ENCODE measurements around the gene MCM3AP. TPM values are rescaled to one million over a fixed set of nuclear protein-coding genes. Genes with fewer than 3 reads are reported as not detected.

The MCM3AP gene
- total RNA-seq, 1 experiment from 2014 or later: 88.4 TPM

DNA sequence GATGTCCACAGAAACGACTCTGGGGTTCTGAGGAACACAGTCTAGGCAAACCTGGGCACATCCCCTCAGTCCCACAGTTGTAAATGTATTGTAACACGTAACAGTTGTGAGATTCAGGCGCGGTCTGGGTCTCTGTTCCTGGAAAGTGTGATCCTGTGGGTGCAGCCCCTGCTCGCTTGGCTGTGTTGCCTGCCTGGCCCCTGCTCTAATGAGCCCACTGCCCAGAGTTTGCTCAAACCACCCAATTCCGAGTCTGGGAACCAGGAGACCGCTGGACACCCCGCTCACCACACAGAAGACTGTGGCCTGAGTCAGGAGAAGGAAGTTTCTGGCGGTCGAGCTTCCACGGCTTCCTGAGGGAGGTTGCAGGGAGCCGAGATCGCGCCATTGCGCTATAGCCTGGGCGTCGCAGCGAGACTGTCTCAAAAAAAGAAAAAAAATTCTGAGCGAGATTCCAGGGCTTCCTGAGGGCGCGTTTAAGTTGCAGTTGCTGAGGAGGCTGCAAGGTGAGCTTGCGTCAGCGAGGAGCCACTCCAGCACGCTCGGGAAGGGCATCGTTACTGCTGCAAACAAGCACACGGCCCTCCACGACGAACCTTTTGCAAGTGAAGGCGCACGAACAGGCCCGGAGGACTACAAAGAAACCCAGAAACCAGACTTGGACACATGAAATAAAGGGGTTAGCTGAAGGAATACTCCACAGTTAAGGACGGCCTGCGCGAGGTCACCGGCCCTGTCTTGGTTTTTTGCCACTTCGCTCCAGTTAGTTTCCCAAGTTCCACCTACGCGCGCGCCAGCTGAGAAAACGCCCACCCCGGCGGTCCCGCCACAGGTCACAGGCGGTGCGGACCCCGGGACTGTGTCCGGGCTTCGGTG is 37.2 kb upstream of the MCM3AP start (continued):
- TF ChIP-seq, protein P1, sequence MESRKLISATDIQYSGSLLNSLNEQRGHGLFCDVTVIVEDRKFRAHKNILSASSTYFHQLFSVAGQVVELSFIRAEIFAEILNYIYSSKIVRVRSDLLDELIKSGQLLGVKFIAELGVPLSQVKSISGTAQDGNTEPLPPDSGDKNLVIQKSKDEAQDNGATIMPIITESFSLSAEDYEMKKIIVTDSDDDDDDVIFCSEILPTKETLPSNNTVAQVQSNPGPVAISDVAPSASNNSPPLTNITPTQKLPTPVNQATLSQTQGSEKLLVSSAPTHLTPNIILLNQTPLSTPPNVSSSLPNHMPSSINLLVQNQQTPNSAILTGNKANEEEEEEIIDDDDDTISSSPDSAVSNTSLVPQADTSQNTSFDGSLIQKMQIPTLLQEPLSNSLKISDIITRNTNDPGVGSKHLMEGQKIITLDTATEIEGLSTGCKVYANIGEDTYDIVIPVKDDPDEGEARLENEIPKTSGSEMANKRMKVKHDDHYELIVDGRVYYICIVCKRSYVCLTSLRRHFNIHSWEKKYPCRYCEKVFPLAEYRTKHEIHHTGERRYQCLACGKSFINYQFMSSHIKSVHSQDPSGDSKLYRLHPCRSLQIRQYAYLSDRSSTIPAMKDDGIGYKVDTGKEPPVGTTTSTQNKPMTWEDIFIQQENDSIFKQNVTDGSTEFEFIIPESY (IDR thresholded peaks at IDR 0.05; ENCODE audit: extremely low read depth, insufficient replicate concordance, low read length): no peak
- no peak for TF ChIP-seq TCF7L2 (IDR thresholded peaks at IDR 0.05; ENCODE audit: borderline replicate concordance, extremely low read depth, insufficient read depth, insufficient read length)
- TF ChIP-seq ELF1 (IDR thresholded peaks at IDR 0.05; ENCODE audit: borderline replicate concordance, low read depth): no peak
- no peak for TF ChIP-seq EGR1 (IDR thresholded peaks at IDR 0.05; ENCODE audit: low read depth)
- TF ChIP-seq EZH2 (IDR thresholded peaks at IDR 0.05): no peak

DNA sequence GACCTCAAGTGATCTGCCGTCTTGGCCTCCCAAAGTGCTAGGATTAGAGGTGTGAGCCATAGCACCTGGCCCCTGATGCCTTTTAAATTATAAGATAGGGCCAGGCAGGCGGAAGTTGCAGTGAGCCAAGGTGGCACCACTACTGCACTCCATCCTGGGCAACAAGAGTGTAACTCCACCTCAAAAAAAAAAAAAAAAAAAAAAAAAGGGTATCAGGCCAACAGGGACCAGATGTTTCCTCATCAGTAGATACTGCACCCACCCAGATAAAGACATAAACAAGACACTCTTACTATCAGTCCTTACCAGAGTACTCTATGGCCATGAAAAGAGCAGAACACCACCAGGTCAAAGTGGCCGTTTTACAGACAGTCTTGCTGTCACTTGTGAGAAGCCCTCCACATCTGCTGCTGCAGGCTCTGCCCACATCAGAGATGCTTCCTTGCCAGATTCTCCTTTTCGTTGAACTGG is 35.0 kb upstream of the MCM3AP start:
- H3K4me2 ChIP-seq (ENCODE audit: low read length): no peak overlapping the region
- intact Hi-C loops (cut with micrococcal nuclease): loop anchor here (10.0 kb wide), 1 partner anchor 346 kb away; no protein-coding TSS in a partner anchor
- peaks cover 15 to 29% of the 10 kb centered on the region in 2 experiments; a peak in 3 of 4 replicates for H3K4me1 ChIP-seq (ENCODE audit: control insufficient read depth in 1 of 2, insufficient read depth in 2 of 2, low read length in 2 of 2)
- H3K9ac ChIP-seq (ENCODE audit: low read length): no peak overlapping the region
- DNase-seq (ENCODE audit: low read depth, low spot score) (no peak), ATAC-seq (no peak)
- H3K27me3 ChIP-seq (ENCODE audit: insufficient read depth, low read length): no peaks in the 10 kb centered on the region
- H3K79me2 ChIP-seq (ENCODE audit: insufficient read depth, low read length): peaks cover 24% of the 10 kb centered on the region
- ChIA-PET CTCF (no interaction called here), POLR2A (no interaction called here), RAD21 (ENCODE audit: low non-redundant PET in 1 of 2, low total read pairs in 2 of 2, uncharacterized antibody in 2 of 2, unreplicated experiment in 2 of 2) (no interaction called here)
- H4K20me1 ChIP-seq (ENCODE audit: insufficient read depth): no peaks in the 10 kb centered on the region
- H3K9me2 ChIP-seq (ENCODE audit: insufficient read depth): no peaks in the 10 kb centered on the region
- BruUV-seq (replicated peaks): no TSS peak
- H3K9me3 ChIP-seq (ENCODE audit: control insufficient read depth in 1 of 2, insufficient read depth in 1 of 2, low read depth in 1 of 2, low read length in 2 of 2): no peaks in the 10 kb centered on the region
- H3K36me3 ChIP-seq (ENCODE audit: control insufficient read depth in 1 of 2, insufficient read depth in 2 of 2, low read length in 2 of 2): no peaks in the 10 kb centered on the region
- no peak for TF ChIP-seq EZH2phosphoT487 (IDR thresholded peaks at IDR 0.05; ENCODE audit: borderline replicate concordance)
- no peak for TF ChIP-seq TCF7L2 (IDR thresholded peaks at IDR 0.05; ENCODE audit: borderline replicate concordance, extremely low read depth, insufficient read depth, insufficient read length)
- no peak for TF ChIP-seq ZFX (IDR thresholded peaks at IDR 0.05)
- TF ChIP-seq SRF (IDR thresholded peaks at IDR 0.05; ENCODE audit: low read depth): no peak
- no peak for TF ChIP-seq POLR2A (IDR thresholded peaks at IDR 0.05; ENCODE audit: borderline replicate concordance, extremely low read depth, insufficient read depth, insufficient read length)
- TF ChIP-seq EGR1 (IDR thresholded peaks at IDR 0.05; ENCODE audit: low read depth): no peak
- no peak for TF ChIP-seq FOSL1 (IDR thresholded peaks at IDR 0.05; ENCODE audit: low read depth)
- TF ChIP-seq ELF1 (IDR thresholded peaks at IDR 0.05; ENCODE audit: borderline replicate concordance, low read depth): no peak
- no peak for TF ChIP-seq ZNF274 (IDR thresholded peaks at IDR 0.05; ENCODE audit: low read depth, low read length)
- TF ChIP-seq, protein P2, sequence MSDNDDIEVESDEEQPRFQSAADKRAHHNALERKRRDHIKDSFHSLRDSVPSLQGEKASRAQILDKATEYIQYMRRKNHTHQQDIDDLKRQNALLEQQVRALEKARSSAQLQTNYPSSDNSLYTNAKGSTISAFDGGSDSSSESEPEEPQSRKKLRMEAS (IDR thresholded peaks at IDR 0.05): no peak
- no peak for TF ChIP-seq POLR2AphosphoS5 (IDR thresholded peaks at IDR 0.05; ENCODE audit: low read depth, low read length)
- H3K27ac ChIP-seq (ENCODE audit: low read depth, low read length): no peak overlapping the region
- H2AFZ ChIP-seq (ENCODE audit: low read depth, low read length, poor library complexity, severe bottlenecking): no peak overlapping the region
- H3K4me3 ChIP-seq (replicated peaks in 1 of 2; ENCODE audit: low read depth in 1 of 2, low read length in 2 of 2): no peak overlapping the region
